GM18502 (cell line): Measurements from ENCODE around the gene FRMPD1.

Experiments used
- ATAC-seq: cut with Tn5 transposase; IDR thresholded peaks from one replicate; pipeline ENCODE4 v1.9.1; 2021; ENCODE audit warnings: mild to moderate bottlenecking; ENCODE audit not compliant: unreplicated experiment, poor library complexity

The FRMPD1 gene

GRCh38 chr9:37678789-37679273 is 28.1 kb downstream of the FRMPD1 start:
- no peak for ATAC-seq

- ATAC-seq = no peak
These were observed 29.1 kb downstream of the FRMPD1 start for GRCh38 chr9:37679649-37680402.

GRCh38 chr9:37682951-37683350 is 32.2 kb downstream of the FRMPD1 start:
- ATAC-seq = no peak

DNA sequence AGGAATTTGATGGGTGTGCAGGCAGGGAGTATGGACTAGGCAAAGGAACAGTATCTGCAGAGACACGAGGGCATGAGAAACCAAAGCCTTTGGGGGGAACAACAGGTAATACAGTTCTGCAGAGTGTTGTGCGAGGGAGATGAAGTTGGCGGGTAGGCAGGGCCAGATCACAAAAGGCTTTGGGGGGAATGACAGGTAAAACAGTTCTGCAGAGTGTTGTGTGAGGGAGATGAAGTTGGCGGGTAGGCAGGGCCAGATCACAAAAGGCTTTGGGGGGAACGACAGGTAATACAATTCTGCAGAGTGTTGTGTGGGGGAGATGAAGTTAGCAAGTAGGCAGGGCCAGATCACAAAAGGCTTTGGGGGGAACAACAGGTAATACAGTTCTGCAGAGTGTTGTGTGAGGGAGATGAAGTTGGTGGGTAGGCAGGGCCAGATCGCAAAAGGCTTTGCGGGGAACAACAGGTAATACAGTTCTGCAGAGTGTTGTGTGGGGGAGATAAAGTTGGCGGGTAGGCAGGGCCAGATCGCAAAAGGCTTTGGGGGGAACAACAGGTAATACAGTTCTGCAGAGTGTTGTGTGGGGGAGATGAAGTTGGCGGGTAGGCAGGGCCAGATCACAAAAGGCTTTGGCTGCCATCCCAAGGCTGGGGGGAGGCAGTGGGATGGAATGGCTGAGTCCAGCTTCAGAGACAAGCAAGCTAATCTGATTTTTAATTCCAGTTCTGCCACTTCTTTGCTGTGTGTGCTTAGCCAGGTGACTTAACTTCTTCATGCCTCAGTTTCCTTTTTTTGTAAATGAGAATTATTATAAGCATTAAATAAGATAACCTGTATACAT is 33.0 kb downstream of the FRMPD1 start:
- no peak for ATAC-seq

DNA sequence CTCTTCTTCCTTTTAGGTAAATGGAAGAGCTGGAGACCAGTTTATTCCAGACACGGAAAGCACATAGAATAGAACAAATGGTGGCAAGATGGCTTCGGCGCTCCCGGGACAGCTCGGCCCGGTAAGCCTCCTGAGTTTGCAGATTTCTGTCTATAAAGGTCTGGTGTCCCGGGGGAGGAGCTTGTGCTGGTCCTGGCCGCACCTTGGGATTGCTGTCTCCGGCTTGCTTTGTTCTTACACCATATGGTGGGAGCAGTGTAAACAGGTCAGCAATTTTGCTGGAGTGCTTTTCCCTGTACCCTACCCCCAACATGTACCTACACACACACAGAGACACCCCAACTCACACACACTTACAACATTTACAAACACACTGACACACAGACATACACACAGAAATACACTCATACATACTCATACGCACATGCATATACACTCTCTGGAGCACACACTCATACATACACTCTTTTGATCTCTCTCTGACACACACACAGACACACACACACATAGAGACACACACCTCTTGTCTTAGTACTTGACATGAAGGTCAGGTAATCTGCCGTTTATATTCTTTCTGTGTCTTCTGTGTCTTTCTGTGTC is 42.0 kb downstream of the FRMPD1 start:
- ATAC-seq = no peak

- ATAC-seq = no peak
These were observed 42.5 kb downstream of the FRMPD1 start for GRCh38 chr9:37693260-37693659.

GRCh38 chr9:37694355-37694754 is 43.6 kb downstream of the FRMPD1 start:
- no peak for ATAC-seq

GRCh38 chr9:37696528-37696927 is 45.8 kb downstream of the FRMPD1 start:
- ATAC-seq = no peak

DNA sequence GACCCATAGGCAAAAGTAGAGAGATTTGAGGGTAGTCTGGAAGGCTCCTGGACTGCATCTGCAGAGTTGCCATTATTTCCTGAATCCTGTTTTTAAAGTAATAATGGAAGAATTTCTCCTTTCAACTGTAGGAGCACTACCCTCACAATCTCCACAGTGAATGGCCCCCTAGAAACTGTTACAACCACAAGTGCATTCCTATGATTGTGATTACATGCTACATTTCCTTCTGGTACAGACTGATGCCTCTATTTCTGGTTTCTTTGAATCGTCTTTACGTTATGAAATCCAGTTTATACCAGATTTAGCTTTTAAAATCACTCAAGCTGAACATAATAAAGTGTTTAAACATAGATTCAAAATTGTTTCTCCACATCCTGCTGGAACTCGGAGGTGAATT is 49.4 kb downstream of the FRMPD1 start:
- ATAC-seq = no peak

DNA sequence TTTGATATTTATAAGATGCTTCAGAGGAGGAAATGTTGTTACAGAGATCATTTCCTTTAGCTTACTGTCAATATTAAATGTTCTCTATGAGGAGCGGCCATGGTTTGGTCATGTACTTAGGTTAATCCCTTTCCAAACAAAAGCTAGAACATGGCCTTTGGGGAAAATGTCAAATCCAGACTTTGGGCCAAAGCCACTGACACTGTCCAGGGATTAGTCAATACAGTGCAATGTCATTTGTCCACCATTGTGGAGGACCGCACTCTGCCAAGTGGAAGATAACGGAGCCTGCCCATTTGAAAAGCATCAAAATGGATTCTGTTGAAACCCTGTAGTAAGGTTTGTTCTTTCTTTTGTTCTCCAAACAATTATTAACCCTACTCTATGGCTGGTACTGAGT is 50.1 kb downstream of the FRMPD1 start:
- ATAC-seq = no peak

- ATAC-seq = no peak
These were observed 55.0 kb downstream of the FRMPD1 start for GRCh38 chr9:37705787-37706186.

GRCh38 chr9:37706290-37706689 is 55.5 kb downstream of the FRMPD1 start:
- no peak for ATAC-seq

GRCh38 chr9:37707748-37708147 is 57.0 kb downstream of the FRMPD1 start:
- ATAC-seq = no peak

- no peak for ATAC-seq
These were observed 59.3 kb downstream of the FRMPD1 start for GRCh38 chr9:37710046-37710445.

- no peak for ATAC-seq
These were observed 64.5 kb downstream of the FRMPD1 start for GRCh38 chr9:37715260-37715659.

DNA sequence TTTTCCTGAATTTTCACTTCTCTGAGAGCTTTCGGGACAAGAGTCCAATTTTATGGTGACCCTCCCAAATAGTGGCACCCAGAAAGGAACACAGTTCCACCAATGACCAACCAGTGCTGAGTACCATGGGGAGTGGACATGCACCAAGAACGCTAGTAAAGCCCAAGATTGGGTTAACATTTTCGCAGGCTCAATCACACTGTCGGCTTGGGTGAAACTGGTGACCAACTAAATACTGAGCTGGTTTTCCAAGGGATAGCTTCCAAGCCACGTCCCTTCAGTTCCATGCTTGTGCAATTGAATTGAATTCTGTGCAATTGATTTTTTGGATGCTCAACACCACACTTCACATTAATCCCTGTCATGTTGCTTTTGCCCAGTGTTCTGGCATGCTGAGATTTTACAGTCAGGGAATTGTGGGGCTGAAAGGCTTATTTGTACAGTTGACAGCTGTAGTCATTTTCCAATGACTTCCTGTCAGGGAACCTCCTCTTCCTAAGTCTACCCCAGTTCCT is 65.3 kb downstream of the FRMPD1 start:
- no peak for ATAC-seq

DNA sequence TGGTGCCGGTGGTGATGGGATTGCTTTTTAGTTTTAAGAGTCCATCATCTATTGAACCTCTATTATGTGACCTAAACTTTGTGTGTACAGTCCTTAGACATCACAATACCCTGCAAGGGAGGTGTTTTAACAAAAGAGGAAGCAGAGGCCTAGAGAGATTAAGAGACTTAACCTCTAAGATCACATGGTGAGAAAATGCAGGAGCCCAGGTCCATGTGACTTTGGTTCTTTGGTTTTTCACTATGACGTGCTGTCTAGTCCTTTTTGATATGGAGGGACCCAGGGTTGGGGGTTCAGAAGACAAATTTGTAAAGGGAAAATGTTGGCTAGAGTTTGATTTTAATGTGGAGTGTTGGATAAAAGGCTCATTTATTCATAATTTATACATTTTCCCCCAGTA is 68.8 kb downstream of the FRMPD1 start:
- no peak for ATAC-seq

GRCh38 chr9:37727013-37727412 is 76.3 kb downstream of the FRMPD1 start:
- ATAC-seq = no peak

DNA sequence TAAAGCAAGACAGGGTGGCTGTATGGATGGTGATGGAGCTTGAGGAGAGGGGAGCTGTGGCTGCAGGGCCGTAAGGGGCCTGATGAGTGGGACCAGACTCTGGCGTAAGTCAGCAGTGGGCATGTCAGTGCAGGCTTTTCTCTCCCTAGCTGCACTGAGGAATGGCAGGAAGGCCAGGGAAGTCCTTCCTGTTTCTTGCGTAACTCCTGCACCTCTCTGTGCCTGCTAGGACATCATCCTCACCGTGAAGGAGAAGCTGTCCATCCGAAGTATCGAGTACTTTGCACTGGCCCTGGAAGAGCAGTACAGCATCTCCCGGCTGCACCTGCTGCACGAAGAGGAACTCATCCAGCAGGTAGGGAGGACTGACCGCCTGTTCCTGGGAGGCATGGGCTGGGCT is 78.7 kb downstream of the FRMPD1 start:
- no peak for ATAC-seq

GRCh38 chr9:37730256-37730655 is 79.5 kb downstream of the FRMPD1 start:
- ATAC-seq = no peak

GRCh38 chr9:37730839-37731238 is 80.1 kb downstream of the FRMPD1 start:
- no peak for ATAC-seq
